DND-41 (cell line): Measurements from ENCODE around the gene WASF1.

Experiments
- ATAC-seq: fragments of 200-7000 bp; cut with Tn5 transposase; 3 replicates; pipeline ENCODE4 v1.9.1; 2021; ENCODE audit warnings: low read depth; ENCODE audit not compliant: insufficient read depth
- DNase-seq: peaks from one replicate; pipeline ENCODE4 v3.0.0-alpha.2; 2020
- H2AFZ ChIP-seq: 2 replicates; pipeline ENCODE4 v1.6.0; 2012; ENCODE audit warnings: low read depth, low read length
- H3K27ac ChIP-seq: 2 replicates; pipeline ENCODE4 v1.5.1; 2012; ENCODE audit warnings: low read length, inconsistent platforms
- H3K27me3 ChIP-seq: fragments of 200-600 bp; sonication (generic); 2 replicates; pipeline ENCODE4 v1.6.0; 2012; ENCODE audit warnings: low read length, mild to moderate bottlenecking, inconsistent platforms; ENCODE audit not compliant: insufficient read depth, poor library complexity
- H3K36me3 ChIP-seq: 2 replicates; pipeline ENCODE4 v1.5.1; 2012; ENCODE audit warnings: low read length, inconsistent platforms; ENCODE audit not compliant: insufficient read depth
- H3K4me1 ChIP-seq: 2 replicates; pipeline ENCODE4 v1.5.1; 2012; ENCODE audit warnings: mild to moderate bottlenecking, low read length; ENCODE audit not compliant: insufficient read depth
- H3K4me2 ChIP-seq: 2 replicates; pipeline ENCODE4 v1.6.0; 2012; ENCODE audit warnings: mild to moderate bottlenecking, moderate library complexity, low read length, inconsistent platforms; ENCODE audit not compliant: insufficient read depth
- H3K4me3 ChIP-seq, 2 experiments: fragments of 200-600 bp in 1 of 2; shearing (Covaris generic) in 1 of 2; 2 replicates each; pipeline ENCODE4 v1.5.1; 2012 to 2016; ENCODE audit warnings: inconsistent platforms in 2 of 2, low read length in 2 of 2, mild to moderate bottlenecking in 2 of 2, low read depth in 1 of 2, moderate library complexity in 1 of 2
- H3K79me2 ChIP-seq: 2 replicates; pipeline ENCODE4 v1.6.0; 2012; ENCODE audit warnings: low read length, inconsistent platforms; ENCODE audit not compliant: insufficient read depth
- H3K9ac ChIP-seq: 2 replicates; pipeline ENCODE4 v1.6.0; 2012; ENCODE audit warnings: low read depth, mild to moderate bottlenecking, inconsistent platforms, low read length, moderate library complexity
- H3K9me3 ChIP-seq: 2 replicates; pipeline ENCODE4 v1.5.1; 2012; ENCODE audit warnings: low read length, moderate library complexity, mild to moderate bottlenecking, inconsistent platforms; ENCODE audit not compliant: insufficient read depth, severe bottlenecking
- H4K20me1 ChIP-seq: 2 replicates; pipeline ENCODE4 v1.6.0; 2012; ENCODE audit warnings: low read length; ENCODE audit not compliant: insufficient read depth
- EZH2 ChIP-seq: IDR thresholded peaks from 3 replicates; pipeline ENCODE4 v1.6.1; 2012; ENCODE audit warnings: borderline replicate concordance, low read depth, mild to moderate bottlenecking, moderate library complexity, low read length, inconsistent platforms; ENCODE audit not compliant: severe bottlenecking
- TF ChIP-seq, protein P1 (sequence below): IDR thresholded peaks from 2 replicates; pipeline ENCODE4 v1.5.1; 2012; ENCODE audit warnings: borderline replicate concordance, low read length, moderate library complexity, mild to moderate bottlenecking; ENCODE audit not compliant: poor library complexity, severe bottlenecking; ENCODE audit errors: extremely low read depth

Gene WASF1

DNA sequence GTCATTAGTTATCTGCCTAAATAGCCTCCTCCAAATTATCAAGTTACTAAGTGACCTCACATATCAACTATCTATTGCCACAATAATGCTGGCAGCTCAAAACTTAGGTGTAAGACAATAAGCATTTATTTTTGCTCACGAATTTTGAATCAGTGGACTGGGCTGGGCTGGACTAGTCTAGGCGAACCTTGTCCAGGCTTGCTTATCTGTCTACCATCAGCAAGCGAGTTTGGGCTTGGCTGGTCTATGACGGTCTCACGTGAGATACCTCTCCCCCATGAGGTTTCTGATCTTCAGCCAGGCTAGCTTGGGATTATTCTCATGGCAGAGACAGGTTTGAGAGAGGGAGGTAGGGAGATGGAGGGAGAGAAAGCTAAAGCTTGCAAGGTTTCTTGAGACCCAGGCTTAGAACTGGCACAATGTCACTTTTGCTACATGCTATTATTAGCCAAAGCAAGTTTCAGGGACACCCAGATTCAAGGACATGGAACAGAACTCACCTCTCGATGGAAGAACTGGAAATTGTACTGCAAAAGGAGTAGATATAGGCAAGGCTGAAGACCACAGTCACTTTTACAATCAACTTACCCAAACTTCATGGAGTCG, 80.9 kb downstream of the WASF1 start:
- ATAC-seq (no peak), DNase-seq (no peak)
- Histone ChIP-seq H3K4me1 (no peaks in the 10 kb centered on the region), H3K79me2 (no peaks in the 10 kb centered on the region), H3K4me2 (no peak overlapping the region), H3K4me3 (no peak overlapping the region), H3K27me3 (no peaks in the 10 kb centered on the region), H3K27ac (no peak overlapping the region), H4K20me1 (no peaks in the 10 kb centered on the region), H3K9ac (no peak overlapping the region), H3K36me3 (peaks cover 25% of the 10 kb centered on the region), H3K9me3 (no peaks in the 10 kb centered on the region), H2AFZ (no peak overlapping the region)
- TF ChIP-seq, protein P1, sequence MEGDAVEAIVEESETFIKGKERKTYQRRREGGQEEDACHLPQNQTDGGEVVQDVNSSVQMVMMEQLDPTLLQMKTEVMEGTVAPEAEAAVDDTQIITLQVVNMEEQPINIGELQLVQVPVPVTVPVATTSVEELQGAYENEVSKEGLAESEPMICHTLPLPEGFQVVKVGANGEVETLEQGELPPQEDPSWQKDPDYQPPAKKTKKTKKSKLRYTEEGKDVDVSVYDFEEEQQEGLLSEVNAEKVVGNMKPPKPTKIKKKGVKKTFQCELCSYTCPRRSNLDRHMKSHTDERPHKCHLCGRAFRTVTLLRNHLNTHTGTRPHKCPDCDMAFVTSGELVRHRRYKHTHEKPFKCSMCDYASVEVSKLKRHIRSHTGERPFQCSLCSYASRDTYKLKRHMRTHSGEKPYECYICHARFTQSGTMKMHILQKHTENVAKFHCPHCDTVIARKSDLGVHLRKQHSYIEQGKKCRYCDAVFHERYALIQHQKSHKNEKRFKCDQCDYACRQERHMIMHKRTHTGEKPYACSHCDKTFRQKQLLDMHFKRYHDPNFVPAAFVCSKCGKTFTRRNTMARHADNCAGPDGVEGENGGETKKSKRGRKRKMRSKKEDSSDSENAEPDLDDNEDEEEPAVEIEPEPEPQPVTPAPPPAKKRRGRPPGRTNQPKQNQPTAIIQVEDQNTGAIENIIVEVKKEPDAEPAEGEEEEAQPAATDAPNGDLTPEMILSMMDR: no peak
- no peak for TF ChIP-seq EZH2

DNA sequence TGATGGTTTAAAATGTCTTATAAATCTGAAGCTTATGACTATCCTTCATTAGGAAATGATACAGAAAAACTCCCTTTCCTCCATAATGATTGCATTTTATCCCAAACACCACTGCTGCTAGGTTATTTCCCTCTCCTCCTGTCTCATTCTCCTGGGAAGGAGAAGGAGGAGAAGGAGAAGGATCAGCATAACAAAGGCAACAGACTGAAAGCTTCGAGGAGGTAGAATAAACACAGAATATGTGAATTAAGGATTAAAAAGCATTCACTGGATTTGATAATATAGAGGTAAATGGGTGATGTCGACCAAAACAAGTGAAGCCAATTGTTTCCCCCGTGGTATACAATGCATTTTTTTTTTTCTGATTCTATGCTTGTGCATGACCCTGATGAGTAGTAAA, 82.0 kb downstream of the WASF1 start:
- no peak overlapping the region for H3K4me3 ChIP-seq
- no peaks in the 10 kb centered on the region for H3K27me3 ChIP-seq
- H3K79me2 ChIP-seq: no peaks in the 10 kb centered on the region
- H2AFZ ChIP-seq: no peak overlapping the region
- H3K27ac ChIP-seq: no peak overlapping the region
- H3K9me3 ChIP-seq: no peaks in the 10 kb centered on the region
- TF ChIP-seq, protein P1: no peak
- H3K4me2 ChIP-seq: no peak overlapping the region
- no peaks in the 10 kb centered on the region for H3K4me1 ChIP-seq
- H3K9ac ChIP-seq: no peak overlapping the region
- no peaks in the 10 kb centered on the region for H4K20me1 ChIP-seq
- DNase-seq (no peak), ATAC-seq (no peak)
- peaks cover 21% of the 10 kb centered on the region for H3K36me3 ChIP-seq

DNA sequence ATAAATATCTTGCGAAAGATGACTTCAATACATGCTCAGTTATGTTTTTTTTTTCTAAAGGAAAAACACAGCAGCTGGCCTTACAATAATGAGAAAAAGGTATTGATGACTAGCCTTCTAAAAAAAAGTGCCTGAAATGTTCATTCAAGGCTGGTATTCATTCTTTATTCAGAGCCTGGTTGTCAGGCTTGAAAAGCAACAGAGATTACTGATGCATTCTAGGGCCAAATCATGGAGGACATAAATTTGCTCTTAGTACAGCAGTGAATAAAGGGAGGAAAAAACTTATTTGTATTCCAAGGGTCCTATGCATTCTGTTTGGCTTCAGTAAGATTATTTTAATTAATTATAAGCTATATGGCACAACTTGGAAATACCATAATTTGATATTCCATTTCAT, 83.5 kb downstream of the WASF1 start:
- no peak for DNase-seq
- no peak for ATAC-seq
- Histone ChIP-seq H3K27ac (no peak overlapping the region), H3K4me1 (no peaks in the 10 kb centered on the region), H3K36me3 (peaks cover 11% of the 10 kb centered on the region; the same call in 1 of the 2 replicates), H2AFZ (no peak overlapping the region), H3K4me2 (no peak overlapping the region), H3K4me3 (no peak overlapping the region), H3K9me3 (no peaks in the 10 kb centered on the region), H3K27me3 (no peaks in the 10 kb centered on the region), H4K20me1 (no peaks in the 10 kb centered on the region), H3K79me2 (no peaks in the 10 kb centered on the region), H3K9ac (no peak overlapping the region)
- TF ChIP-seq, protein P1: no peak
- TF ChIP-seq EZH2: no peak

DNA sequence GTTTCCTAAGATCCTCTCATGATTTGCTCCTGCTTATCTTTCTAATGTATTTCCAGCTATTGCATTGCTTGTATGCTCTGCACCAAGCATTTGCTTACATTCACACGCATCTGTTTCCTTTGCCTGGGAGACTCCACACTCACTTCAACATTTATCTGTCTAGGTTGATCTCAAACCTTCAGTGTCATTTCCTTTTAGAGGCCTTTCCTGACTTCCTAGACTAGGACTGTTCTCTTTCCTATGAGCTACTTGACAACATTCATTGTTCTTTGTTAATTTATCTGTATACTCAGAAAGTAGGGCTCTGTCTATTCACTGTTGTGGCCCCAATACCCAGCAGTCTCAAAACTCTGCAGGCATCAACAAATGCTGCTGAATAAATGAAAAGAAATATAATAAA, 84.4 kb downstream of the WASF1 start:
- no peak for TF ChIP-seq EZH2
- TF ChIP-seq, protein P1: no peak

More for the DNA sequence above, 84.4 kb downstream of the WASF1 start:
- Histone ChIP-seq H3K9me3 (no peaks in the 10 kb centered on the region), H2AFZ (no peak overlapping the region), H3K36me3 (peaks cover 4% of the 10 kb centered on the region; the same call in 1 of the 2 replicates), H3K4me3 (no peak overlapping the region), H3K79me2 (no peaks in the 10 kb centered on the region), H3K4me1 (no peaks in the 10 kb centered on the region), H3K27me3 (no peaks in the 10 kb centered on the region), H4K20me1 (no peaks in the 10 kb centered on the region), H3K9ac (no peak overlapping the region), H3K4me2 (no peak overlapping the region), H3K27ac (no peak overlapping the region)
- ATAC-seq (no peak), DNase-seq (no peak)
